Thyroid gland (tissue), 4 donors: Measurements from ENCODE around the gene CCNL1. TPM values are rescaled to one million over a fixed set of nuclear protein-coding genes. Genes with fewer than 3 reads are reported as not detected.

Experiments
- DNase-seq, 2 donors: peaks; one replicate each; pipeline ENCODE4 v3.0.0-alpha.2; 2019
- H3K27ac ChIP-seq, 3 donors: fragments of 200-600 bp; sonication (generic); 1 replicate in 2 of 3; 2 replicates in 1 of 3; pipeline ENCODE4 v1.5.1; 2016 to 2019; ENCODE audit warnings: mild to moderate bottlenecking in 1 of 3, moderate library complexity in 1 of 3
- H3K27me3 ChIP-seq: fragments of 200-600 bp; sonication (generic); one replicate; pipeline ENCODE4 v1.5.1; 2019
- H3K36me3 ChIP-seq, 2 donors: fragments of 200-600 bp; sonication (generic); one replicate each; pipeline ENCODE4 v1.5.1; 2016 to 2019
- H3K4me1 ChIP-seq, 2 donors: fragments of 200-600 bp; sonication (generic); one replicate each; pipeline ENCODE4 v1.5.1; 2017 to 2019
- H3K4me3 ChIP-seq, 3 donors: fragments of 200-600 bp; sonication (generic); replicated peaks in 1 of 3; 1 replicate in 2 of 3; 2 replicates in 1 of 3; pipeline ENCODE4 v1.5.1; 2016; ENCODE audit warnings: mild to moderate bottlenecking in 1 of 3
- H3K9me3 ChIP-seq: fragments of 200-600 bp; sonication (generic); one replicate; pipeline ENCODE4 v1.5.1; 2017
- CTCF ChIP-seq, 6 experiments: fragments of 200-600 bp in 3 of 6; fragments of 450-650 bp in 3 of 6; sonication (generic) in 3 of 6; IDR thresholded peaks; one replicate each; pipeline ENCODE4 v1.5.1; 2016 to 2019; ENCODE audit warnings: antibody characterized with exemption in 6 of 6, mild to moderate bottlenecking in 2 of 6, inconsistent platforms in 1 of 6, moderate library complexity in 1 of 6
- POLR2A ChIP-seq, 2 donors: fragments of 450-650 bp; IDR thresholded peaks; one replicate each; pipeline ENCODE4 v1.6.1; 2017; ENCODE audit warnings: antibody characterized with exemption in 2 of 2, mild to moderate bottlenecking in 2 of 2, moderate library complexity in 1 of 2
- WGBS, 2 donors: methylation state at CpG; one replicate each; pipeline ENCODE4 v1.1.5; 2017; 5-methylcytosine and 5-hydroxymethylcytosine counted together
- intact Hi-C: fragments of 100-400 bp; cut with DNase I; formaldehyde crosslinking; loops from one replicate; pipeline ENCODE4 v1.15.1; 2023
- total RNA-seq, 4 donors: library from RNA; depleted of rRNA; stranded (reverse); fragments of >200 nt; gene quantifications; one replicate each; pipeline ENCODE4 v1.2.3, GENCODE V29; 2016

The CCNL1 gene
- total RNA-seq, 4 donors from 2014 or later, result 142 to 375 (median 227) TPM

DNA sequence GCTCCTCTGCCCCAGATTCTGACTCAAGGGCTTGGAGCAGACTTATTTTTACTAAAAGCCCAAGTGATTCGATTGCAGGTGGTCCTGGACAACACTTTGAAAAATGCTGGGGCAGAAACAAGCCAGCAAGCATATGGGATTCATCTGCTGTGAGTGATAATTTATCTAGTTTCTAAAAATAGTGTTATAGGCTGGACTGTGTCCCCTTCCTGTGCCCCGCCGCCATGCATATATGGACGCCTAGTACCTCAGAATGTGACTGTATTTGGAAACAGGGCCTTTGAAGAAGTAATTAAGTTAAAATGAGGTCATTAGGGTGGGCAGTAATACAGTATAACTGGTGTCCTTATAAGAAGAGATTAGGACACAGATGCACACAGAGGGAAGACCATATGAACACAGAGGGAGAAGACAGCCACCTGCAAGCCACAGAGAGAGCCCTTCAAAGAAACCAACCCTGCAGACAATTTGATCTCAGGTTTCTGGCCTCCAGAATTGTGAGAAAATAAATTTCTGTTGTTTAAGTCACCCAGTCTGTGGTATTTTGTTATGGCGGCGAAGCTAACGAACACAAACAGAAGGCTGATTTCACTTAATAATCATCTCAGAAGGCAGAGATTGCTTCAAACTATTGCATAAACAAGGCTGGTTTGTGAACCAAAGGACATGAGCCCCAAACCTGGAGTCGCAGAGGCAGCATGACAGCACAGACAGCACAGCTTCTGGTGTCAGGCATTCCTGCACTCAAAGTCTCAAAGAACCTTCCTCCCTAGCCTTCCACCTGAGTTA is 59.1 kb downstream of the CCNL1 start:
- no peak for DNase-seq
- H3K36me3 ChIP-seq, result no peaks in the 10 kb centered on the region
- H3K27ac ChIP-seq, result no peak overlapping the region
- H3K9me3 ChIP-seq, result no peaks in the 10 kb centered on the region
- H3K4me3 ChIP-seq, result no peak overlapping the region
- H3K4me1 ChIP-seq, result no peaks in the 10 kb centered on the region
- TF ChIP-seq CTCF (IDR thresholded peaks at IDR 0.05) (no peak), POLR2A (IDR thresholded peaks at IDR 0.05) (no peak)
- intact Hi-C loops, result no loop called here
- 92 to 93% methylated on average over 8 of the region's 8 CpGs for WGBS, 2 donors
- no peaks in the 10 kb centered on the region for H3K27me3 ChIP-seq

DNA sequence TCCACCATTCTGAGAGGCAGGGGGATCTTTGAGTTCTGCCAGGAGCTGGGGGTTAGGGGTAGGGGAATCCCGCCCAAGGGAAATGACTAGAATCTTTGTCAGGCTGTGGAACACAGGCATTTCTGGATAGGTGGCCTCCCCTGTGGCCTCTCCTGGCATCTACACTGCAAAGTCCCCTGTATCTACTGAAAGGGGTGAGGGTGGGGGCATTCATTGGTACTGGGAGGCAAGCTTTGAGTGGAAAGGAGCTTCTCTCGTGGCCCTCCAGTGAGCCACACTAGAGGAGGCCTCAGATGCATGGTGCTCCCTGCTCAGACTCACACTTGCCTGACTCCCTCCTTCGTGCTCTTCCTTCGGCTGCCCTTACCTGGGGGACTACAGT is 59.9 kb downstream of the CCNL1 start:
- intact Hi-C loops, result no loop called here
- Histone ChIP-seq H3K4me1 (no peaks in the 10 kb centered on the region), H3K27me3 (no peaks in the 10 kb centered on the region), H3K4me3 (no peak overlapping the region), H3K27ac (no peak overlapping the region), H3K9me3 (no peaks in the 10 kb centered on the region), H3K36me3 (no peaks in the 10 kb centered on the region)
- DNase-seq, result no peak
- 93 to 95% methylated on average over 4 of the region's 4 CpGs for WGBS, 2 donors
- TF ChIP-seq CTCF (IDR thresholded peaks at IDR 0.05) (no peak), POLR2A (IDR thresholded peaks at IDR 0.05) (no peak)

GRCh38 chr3:157099326-157100095 is 60.4 kb downstream of the CCNL1 start:
- Histone ChIP-seq H3K9me3 (no peaks in the 10 kb centered on the region), H3K36me3 (no peaks in the 10 kb centered on the region), H3K4me3 (no peak overlapping the region), H3K27me3 (no peaks in the 10 kb centered on the region), H3K27ac (no peak overlapping the region), H3K4me1 (no peaks in the 10 kb centered on the region)
- DNase-seq, result no peak
- intact Hi-C loops, result no loop called here
- 76 to 84% methylated on average over 9 to 10 of the region's 10 CpGs for WGBS, 2 donors
- TF ChIP-seq POLR2A (IDR thresholded peaks at IDR 0.05) (no peak), CTCF (IDR thresholded peaks at IDR 0.05) (no peak)

DNA sequence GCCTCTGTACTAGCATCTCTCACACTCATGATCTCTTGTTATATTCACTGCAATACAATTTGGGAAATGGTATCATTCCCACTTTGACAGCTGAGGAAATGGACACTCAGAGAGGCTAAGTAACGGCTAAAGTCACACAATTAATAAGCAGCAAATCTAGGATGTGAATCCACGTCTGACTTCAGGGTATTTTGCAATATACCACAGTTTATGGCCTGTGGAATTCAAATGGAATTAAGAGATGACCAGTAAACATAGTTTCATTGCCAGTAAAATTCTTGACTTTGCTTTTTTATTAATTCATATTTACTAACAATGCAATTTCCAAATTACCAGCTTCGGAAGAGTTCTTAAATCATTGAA is 61.1 kb downstream of the CCNL1 start:
- Histone ChIP-seq H3K27ac (no peak overlapping the region), H3K4me3 (no peak overlapping the region), H3K9me3 (no peaks in the 10 kb centered on the region), H3K27me3 (no peaks in the 10 kb centered on the region), H3K36me3 (no peaks in the 10 kb centered on the region), H3K4me1 (no peaks in the 10 kb centered on the region)
- intact Hi-C loops, result no loop called here
- WGBS, 2 donors, result 89 to 93% methylated on average over 3 of the region's 3 CpGs
- no peak for DNase-seq
- no peak for TF ChIP-seq CTCF (IDR thresholded peaks at IDR 0.05)
- no peak for TF ChIP-seq POLR2A (IDR thresholded peaks at IDR 0.05)
